B cell (primary cell): ENCODE data around the gene LONP2. TPM values are rescaled to one million over a fixed set of nuclear protein-coding genes. Genes with fewer than 3 reads are reported as not detected.
"Not testable (repeated sequence)": the region's sequence is repeated elsewhere in the genome, so short reads cannot be mapped to it uniquely, and the experiment has no call there.

Source experiments
- ATAC-seq: fragments of 200-7000 bp; cut with Tn5 transposase; one replicate; pipeline ENCODE4 v1.10.0; 2021; ENCODE audit warnings: low read depth, mild to moderate bottlenecking, moderate number of reproducible peaks, moderate library complexity
- CTCF ChIA-PET: fragments of 350-600 bp; sonication (Branson Sonifier 250); formaldehyde crosslinking; loops from one replicate; lab custom pipeline; 2021; ENCODE audit warnings: antibody characterized with exemption, inconsistent platforms; lab: Charles Lee
- POLR2A ChIA-PET: fragments of 350-600 bp; sonication (Branson Sonifier 250); formaldehyde crosslinking; loops from one replicate; lab custom pipeline; 2021; ENCODE audit warnings: antibody characterized with exemption; lab: Charles Lee
- DNase-seq: peaks from one replicate; pipeline ENCODE4 v3.0.0; 2013
- H2AFZ ChIP-seq: 2 replicates; pipeline ENCODE4 v1.6.1; 2012; ENCODE audit warnings: mild to moderate bottlenecking, low read depth, low read length; ENCODE audit not compliant: insufficient read depth, poor library complexity, severe bottlenecking
- H3K27ac ChIP-seq, 2 donors: 1 replicate in 1 of 2; 2 replicates in 1 of 2; pipeline ENCODE4 v1.5.1; 2012 to 2013; ENCODE audit warnings: low read length in 2 of 2, mild to moderate bottlenecking in 2 of 2, moderate library complexity in 1 of 2
- H3K27me3 ChIP-seq, 4 experiments: fragments of 200-600 bp in 1 of 4; sonication (generic) in 1 of 4; replicated peaks in 1 of 4; 1 replicate in 2 of 4; 2 replicates in 2 of 4; pipeline versions ENCODE4 v1.6.1 to v1.7.0; 2013 to 2016; ENCODE audit warnings: low read length in 3 of 4, mild to moderate bottlenecking in 2 of 4, mixed read lengths in 1 of 4, moderate library complexity in 1 of 4; ENCODE audit not compliant: insufficient read depth in 4 of 4, control insufficient read depth in 3 of 4; ENCODE audit errors: control extremely low read depth in 1 of 4
- H3K36me3 ChIP-seq, 2 experiments: replicated peaks in 1 of 2; 1 replicate in 1 of 2; 2 replicates in 1 of 2; pipeline versions ENCODE4 v1.6.1 to v1.7.1; 2013; ENCODE audit warnings: low read length in 1 of 2; ENCODE audit not compliant: insufficient read depth in 2 of 2, control insufficient read depth in 1 of 2; ENCODE audit errors: control extremely low read depth in 1 of 2, extremely low read depth in 1 of 2
- H3K4me1 ChIP-seq, 2 donors: fragments of 200-600 bp in 1 of 2; sonication (generic) in 1 of 2; 1 replicate in 1 of 2; 2 replicates in 1 of 2; pipeline versions ENCODE4 v1.5.1 to v1.6.1; 2013 to 2017; ENCODE audit warnings: low read length in 2 of 2; ENCODE audit not compliant: control insufficient read depth in 2 of 2, insufficient read depth in 2 of 2
- H3K4me2 ChIP-seq: replicated peaks from 2 replicates; pipeline ENCODE3; 2012; ENCODE audit warnings: mild to moderate bottlenecking, low read depth, low read length; ENCODE audit not compliant: poor library complexity, severe bottlenecking
- H3K4me3 ChIP-seq, 5 experiments: fragments of 200-600 bp in 1 of 5; sonication (generic) in 1 of 5; 1 replicate in 3 of 5; 2 replicates in 2 of 5; pipeline versions ENCODE4 v1.5.1 to v1.7.0; 2011 to 2016; ENCODE audit warnings: low read length in 4 of 5, mild to moderate bottlenecking in 4 of 5, low read depth in 2 of 5, control low read depth in 1 of 5, moderate library complexity in 1 of 5; ENCODE audit not compliant: insufficient read depth in 1 of 5; ENCODE audit errors: control extremely low read depth in 1 of 5, extremely low read depth in 1 of 5
- H3K79me2 ChIP-seq: fragments of 200-600 bp; sonication (generic); one replicate; pipeline ENCODE4 v1.6.0; 2016; ENCODE audit warnings: low read length; ENCODE audit not compliant: control insufficient read depth, insufficient read depth
- H3K9ac ChIP-seq: fragments of 200-600 bp; sonication (generic); 2 replicates; pipeline ENCODE4 v1.6.1; 2017; ENCODE audit warnings: mild to moderate bottlenecking, low read length, moderate library complexity
- H3K9me3 ChIP-seq, 3 donors: one replicate each; pipeline versions ENCODE4 v1.6.1 to v1.7.1; 2013; ENCODE audit warnings: low read length in 2 of 3; ENCODE audit not compliant: control insufficient read depth in 2 of 3, insufficient read depth in 1 of 3; ENCODE audit errors: control extremely low read depth in 1 of 3
- H4K20me1 ChIP-seq: 2 replicates; pipeline ENCODE4 v1.6.0; 2012; ENCODE audit warnings: mild to moderate bottlenecking, low read length; ENCODE audit not compliant: insufficient read depth, control insufficient read depth, poor library complexity, severe bottlenecking
- H3K27ac Mint-ChIP-seq: one replicate; pipeline ENCODE4 v1.8.0; 2021; ENCODE audit warnings: mixed read lengths
- H3K27me3 Mint-ChIP-seq: one replicate; pipeline ENCODE4 v1.8.0; 2021; ENCODE audit warnings: mixed read lengths
- H3K4me1 Mint-ChIP-seq: one replicate; pipeline ENCODE4 v1.8.0; 2021; ENCODE audit warnings: mixed read lengths
- H3K4me3 Mint-ChIP-seq: one replicate; pipeline ENCODE4 v1.8.0; 2021; ENCODE audit warnings: mixed read lengths
- H3K9me3 Mint-ChIP-seq: one replicate; pipeline ENCODE4 v1.8.0; 2022; ENCODE audit warnings: mixed read lengths; ENCODE audit not compliant: insufficient read depth
- CTCF ChIP-seq: fragments of 200-600 bp; IDR thresholded peaks from one replicate; pipeline ENCODE4 v1.8.0; 2022; ENCODE audit warnings: antibody characterized with exemption, mild to moderate bottlenecking
- EZH2 ChIP-seq: IDR thresholded peaks from 2 replicates; pipeline ENCODE4 v1.6.1; 2012; ENCODE audit warnings: borderline replicate concordance, low read depth, mild to moderate bottlenecking, moderate library complexity, low read length; ENCODE audit not compliant: insufficient read depth, poor library complexity, severe bottlenecking
- WGBS: methylation state at CpG from one replicate; pipeline ENCODE4 v1.1.5; 2013; ENCODE audit warnings: missing lambda C conversion rate; ENCODE audit not compliant: insufficient coverage; 5-methylcytosine and 5-hydroxymethylcytosine counted together
- intact Hi-C: fragments of 100-400 bp; cut with micrococcal nuclease; formaldehyde crosslinking; loops from one replicate; pipeline ENCODE4 v1.10.0; 2022
- polyA plus RNA-seq: library from polyadenylated mRNA; depleted of rRNA; stranded (reverse); fragments of >200 nt; gene quantifications from 2 replicates; pipeline ENCODE4 v1.2.3, GENCODE V29; 2012
- total RNA-seq, 2 donors: library from RNA; stranded (reverse); fragments of 120-200 nt in 1 of 2; gene quantifications; 1 replicate in 1 of 2; 2 replicates in 1 of 2; pipeline versions ENCODE4 v1.2.3 to v1.2.4, GENCODE V29; 2013 to 2022

LONP2 gene
- total and polyA plus RNA-seq, 2 donors (not counting 1 experiment from before 2014, with no cell fraction given): 39.3 to 84.2 TPM

DNA sequence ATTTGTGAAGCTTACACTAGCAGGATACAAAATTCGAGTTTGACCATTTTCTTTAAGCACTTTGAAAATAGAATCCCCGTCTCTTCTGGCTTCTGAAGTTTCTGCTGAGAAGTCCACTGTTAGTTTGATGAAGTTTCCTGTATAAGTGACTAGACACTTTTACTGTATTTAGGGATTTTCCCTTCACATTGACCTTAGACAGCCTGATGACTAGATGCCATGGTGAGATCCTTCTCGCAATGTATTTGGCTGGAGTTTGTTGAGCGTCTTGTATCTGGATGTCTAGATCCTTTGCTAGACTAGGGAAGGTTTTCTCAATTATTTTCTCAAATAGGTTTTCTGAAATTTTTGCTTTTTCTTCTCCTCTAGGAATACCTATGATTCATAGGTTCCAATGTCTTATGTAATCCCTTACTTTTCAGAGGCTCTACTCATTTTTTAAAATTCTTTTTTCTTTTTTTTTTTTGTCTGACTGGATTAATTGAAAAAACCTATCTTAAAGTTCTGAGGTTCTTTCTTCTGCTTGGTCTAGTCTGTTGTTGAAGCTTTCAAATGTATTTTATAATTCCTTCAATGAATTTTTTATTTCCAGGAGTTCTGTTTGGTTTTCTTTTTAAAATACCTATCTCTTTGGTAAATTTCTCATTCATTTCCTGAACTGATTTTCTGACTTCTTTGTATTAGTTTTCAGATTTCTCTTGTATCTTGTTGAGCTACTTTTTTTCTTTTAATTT, 67.0 kb downstream of the LONP2 start:
- Mint-ChIP-seq H3K4me1 (no peaks in the 10 kb centered on the region), H3K27me3 (no peaks in the 10 kb centered on the region), H3K27ac (no peak overlapping the region), H3K4me3 (no peak overlapping the region), H3K9me3 (peaks cover 34% of the 10 kb centered on the region)
- intact Hi-C loops: no loop called here
- Histone ChIP-seq H3K4me2 (no peak overlapping the region), H3K36me3 (peaks cover 1 to 35% of the 10 kb centered on the region in 2 experiments), H3K27ac (no peak overlapping the region), H3K9me3 (peaks cover 6 to 38% (median 26%) of the 10 kb centered on the region in 3 donors), H2AFZ (no peak overlapping the region), H3K4me3 (no peak overlapping the region), H3K79me2 (peaks cover 8% of the 10 kb centered on the region), H3K4me1 (no peaks in the 10 kb centered on the region), H4K20me1 (no peaks in the 10 kb centered on the region), H3K27me3 (no peaks in the 10 kb centered on the region), H3K9ac (no peak overlapping the region)
- ATAC-seq: no peak
- POLR2A ChIA-PET: interaction anchor here (0.6 kb wide), 1 partner anchor 185 kb away, joined by 4 read pairs; no protein-coding TSS in a partner anchor
- TF ChIP-seq CTCF: no peak
- TF ChIP-seq EZH2: no peak
- CTCF ChIA-PET: no interaction called here
- WGBS: no CpG with 5 or more reads among the region's 4 CpGs
- no peak for DNase-seq

- H2AFZ ChIP-seq, H3K4me3 ChIP-seq, H3K9ac ChIP-seq, H3K4me3 Mint-ChIP-seq, H3K27me3 ChIP-seq, intact Hi-C loops, H4K20me1 ChIP-seq, POLR2A ChIA-PET, DNase-seq, H3K27ac Mint-ChIP-seq, H3K4me2 ChIP-seq, H3K27ac ChIP-seq, H3K27me3 Mint-ChIP-seq, ATAC-seq, CTCF ChIA-PET: not testable (repeated sequence)
- WGBS: no CpG with 5 or more reads among the region's 3 CpGs
- Histone ChIP-seq H3K9me3 (peaks cover 2 to 30% (median 19%) of the 10 kb centered on the region in 3 donors), H3K4me1 (peaks cover 15 to 16% of the 10 kb centered on the region in 2 donors), H3K36me3 (peaks cover 1 to 12% of the 10 kb centered on the region in 2 experiments), H3K79me2 (peaks cover 12% of the 10 kb centered on the region)
- Mint-ChIP-seq H3K4me1 (peaks cover 14% of the 10 kb centered on the region), H3K9me3 (peaks cover 22% of the 10 kb centered on the region)
Observed at GRCh38 chr16:48313905-48314304, 69.8 kb downstream of the LONP2 start.
